ENCODE measurements around the gene RAB18. TPM values are rescaled to one million over a fixed set of nuclear protein-coding genes. Genes with fewer than 3 reads are reported as not detected.

Gene RAB18
- total RNA-seq, 4 donors from 2014 or later, result 16.5 to 46.1 (median 42.7) TPM

DNA sequence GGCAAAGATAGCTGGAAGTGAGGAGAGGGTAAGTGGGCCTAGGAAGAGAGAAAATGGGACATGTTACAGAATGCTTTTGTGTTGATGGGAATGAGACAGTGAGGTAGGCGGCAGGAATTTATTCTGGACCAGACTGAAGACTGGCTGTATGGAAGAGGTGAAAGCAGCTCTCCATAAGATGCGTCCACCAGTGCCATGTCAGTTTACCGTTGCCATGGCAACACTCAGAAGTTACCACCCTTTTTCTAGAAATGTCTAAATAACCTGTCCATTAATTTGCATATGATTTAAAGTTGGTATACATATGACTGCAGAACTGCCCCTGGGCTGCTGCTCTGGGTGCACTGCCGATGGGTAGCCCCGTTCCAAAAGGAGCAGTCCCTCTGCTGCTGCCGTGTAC is 46.7 kb downstream of the RAB18 start:
- H3K9me3 ChIP-seq, result no peaks in the 10 kb centered on the region
- H3K4me3 ChIP-seq, result no peak overlapping the region
- H3K4me1 ChIP-seq, result no peaks in the 10 kb centered on the region
- H3K27me3 ChIP-seq, result no peaks in the 10 kb centered on the region
- H3K27ac ChIP-seq, result no peak overlapping the region
- TF ChIP-seq, protein P1, sequence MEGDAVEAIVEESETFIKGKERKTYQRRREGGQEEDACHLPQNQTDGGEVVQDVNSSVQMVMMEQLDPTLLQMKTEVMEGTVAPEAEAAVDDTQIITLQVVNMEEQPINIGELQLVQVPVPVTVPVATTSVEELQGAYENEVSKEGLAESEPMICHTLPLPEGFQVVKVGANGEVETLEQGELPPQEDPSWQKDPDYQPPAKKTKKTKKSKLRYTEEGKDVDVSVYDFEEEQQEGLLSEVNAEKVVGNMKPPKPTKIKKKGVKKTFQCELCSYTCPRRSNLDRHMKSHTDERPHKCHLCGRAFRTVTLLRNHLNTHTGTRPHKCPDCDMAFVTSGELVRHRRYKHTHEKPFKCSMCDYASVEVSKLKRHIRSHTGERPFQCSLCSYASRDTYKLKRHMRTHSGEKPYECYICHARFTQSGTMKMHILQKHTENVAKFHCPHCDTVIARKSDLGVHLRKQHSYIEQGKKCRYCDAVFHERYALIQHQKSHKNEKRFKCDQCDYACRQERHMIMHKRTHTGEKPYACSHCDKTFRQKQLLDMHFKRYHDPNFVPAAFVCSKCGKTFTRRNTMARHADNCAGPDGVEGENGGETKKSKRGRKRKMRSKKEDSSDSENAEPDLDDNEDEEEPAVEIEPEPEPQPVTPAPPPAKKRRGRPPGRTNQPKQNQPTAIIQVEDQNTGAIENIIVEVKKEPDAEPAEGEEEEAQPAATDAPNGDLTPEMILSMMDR (IDR thresholded peaks at IDR 0.05), result no peak
- TF ChIP-seq POLR2A (IDR thresholded peaks at IDR 0.05), result no peak
- H3K36me3 ChIP-seq, result no peaks in the 10 kb centered on the region
- no peak for DNase-seq

DNA sequence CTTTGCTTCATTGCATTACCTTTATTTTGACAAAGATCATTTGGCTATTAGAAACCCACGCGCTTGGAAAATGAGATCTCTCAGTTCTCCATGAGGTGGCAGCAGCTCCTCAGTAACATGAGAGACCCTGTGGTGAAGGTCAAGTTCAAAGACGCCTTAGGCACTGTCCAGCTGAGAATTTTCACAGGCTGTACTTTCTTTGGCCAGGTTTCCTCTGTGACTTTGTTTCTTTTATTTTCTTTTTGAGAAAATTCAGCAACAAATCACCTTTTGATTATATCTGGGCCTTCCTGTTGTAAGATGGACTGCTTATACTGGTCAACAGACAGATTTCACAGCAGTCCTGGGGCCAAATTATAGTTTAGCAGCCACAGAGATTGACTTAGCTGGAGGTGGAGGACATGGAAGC is 54.5 kb downstream of the RAB18 start:
- peak in 1 of 3 donors; percentile 66 for DNase-seq
- no peak overlapping the region for H3K27ac ChIP-seq
- no peaks in the 10 kb centered on the region for H3K36me3 ChIP-seq
- TF ChIP-seq POLR2A (IDR thresholded peaks at IDR 0.05), result no peak
- TF ChIP-seq, protein P1 (IDR thresholded peaks at IDR 0.05), result peak in 5 of 6 experiments; percentile 12 to 83 (median 77)
- H3K27me3 ChIP-seq, result no peaks in the 10 kb centered on the region
- H3K9me3 ChIP-seq, result no peaks in the 10 kb centered on the region
- no peak overlapping the region for H3K4me3 ChIP-seq
- H3K4me1 ChIP-seq, result no peaks in the 10 kb centered on the region

DNA sequence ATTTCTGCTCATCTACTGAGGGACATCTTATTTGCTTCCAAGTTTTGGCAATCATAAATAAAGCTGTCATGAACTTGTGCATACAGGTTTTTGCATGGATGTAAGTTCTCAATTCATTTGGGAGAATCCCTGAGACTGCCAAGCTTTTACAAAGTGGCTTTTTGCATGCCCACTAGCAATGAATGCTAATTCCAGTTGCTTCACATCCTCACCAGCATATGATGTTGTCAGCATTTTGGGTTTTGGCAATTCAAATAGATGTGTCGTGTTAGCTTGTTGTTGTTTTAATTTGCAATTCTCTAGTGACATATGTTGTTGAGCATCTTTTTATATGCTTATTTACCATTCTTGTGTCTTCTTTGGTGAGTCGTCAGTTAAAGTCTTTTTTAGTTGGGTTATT is 57.2 kb downstream of the RAB18 start:
- TF ChIP-seq POLR2A (IDR thresholded peaks at IDR 0.05), result no peak
- TF ChIP-seq, protein P1 (IDR thresholded peaks at IDR 0.05), result no peak
- H3K36me3 ChIP-seq, result no peaks in the 10 kb centered on the region
- H3K4me1 ChIP-seq, result no peaks in the 10 kb centered on the region
- no peak overlapping the region for H3K27ac ChIP-seq
- no peaks in the 10 kb centered on the region for H3K9me3 ChIP-seq
- DNase-seq, result no peak
- no peak overlapping the region for H3K4me3 ChIP-seq
- H3K27me3 ChIP-seq, result no peaks in the 10 kb centered on the region

DNA sequence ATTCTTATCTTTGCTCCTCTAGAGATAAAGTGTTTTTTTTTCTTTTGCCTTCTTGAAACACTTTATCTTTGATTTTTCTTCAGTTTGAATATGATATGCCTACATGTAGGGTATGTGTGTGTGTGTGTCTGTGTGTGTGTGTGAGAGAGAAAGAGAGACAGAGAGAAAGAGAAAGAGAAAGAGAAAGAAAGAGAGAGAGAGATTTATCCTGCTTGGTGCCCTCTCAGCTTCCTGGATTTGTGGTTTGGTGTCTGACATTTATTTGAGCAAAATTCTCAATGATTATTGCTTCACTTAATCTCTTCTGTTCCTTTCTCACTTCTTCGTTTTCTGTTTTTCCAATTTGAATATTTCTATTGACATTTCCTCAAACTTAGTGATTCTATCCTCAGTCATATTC is 60.3 kb downstream of the RAB18 start:
- H3K4me3 ChIP-seq, result no peak overlapping the region
- H3K9me3 ChIP-seq, result no peaks in the 10 kb centered on the region

DNA sequence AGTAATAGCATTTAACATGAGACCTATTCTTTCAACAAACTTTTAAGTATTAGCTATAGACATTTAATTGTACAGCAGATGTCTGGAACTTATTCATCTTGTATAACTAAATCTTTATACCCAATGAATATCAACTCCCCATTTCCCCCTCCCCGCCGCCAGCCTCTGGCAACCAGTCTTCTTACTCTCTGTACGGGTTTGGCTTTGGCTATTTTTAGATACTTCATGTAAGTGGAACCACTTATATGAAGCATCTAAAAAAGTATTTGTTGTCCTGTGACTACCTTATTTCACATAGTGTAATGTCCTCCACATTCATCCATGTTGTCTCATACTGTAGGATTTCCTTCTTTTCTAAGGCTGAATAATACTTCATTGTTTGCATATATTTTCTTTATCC is 60.8 kb downstream of the RAB18 start:
- Histone ChIP-seq H3K9me3 (no peaks in the 10 kb centered on the region), H3K27ac (no peak overlapping the region), H3K4me1 (no peaks in the 10 kb centered on the region), H3K27me3 (no peaks in the 10 kb centered on the region), H3K36me3 (no peaks in the 10 kb centered on the region), H3K4me3 (no peak overlapping the region)
- no peak for TF ChIP-seq POLR2A (IDR thresholded peaks at IDR 0.05)
- TF ChIP-seq, protein P1 (IDR thresholded peaks at IDR 0.05), result no peak
- no peak for DNase-seq

More for the DNA sequence above, 60.3 kb downstream of the RAB18 start:
- H3K27ac ChIP-seq, result no peak overlapping the region
- TF ChIP-seq POLR2A (IDR thresholded peaks at IDR 0.05), result no peak
- TF ChIP-seq, protein P1 (IDR thresholded peaks at IDR 0.05), result no peak
- DNase-seq, result no peak
- H3K27me3 ChIP-seq, result no peaks in the 10 kb centered on the region
- no peaks in the 10 kb centered on the region for H3K4me1 ChIP-seq
- H3K36me3 ChIP-seq, result no peaks in the 10 kb centered on the region
